ENCODE data around the gene LDLRAD4. TPM values are rescaled to one million over a fixed set of nuclear protein-coding genes. Genes with fewer than 3 reads are reported as not detected.

LDLRAD4 gene
- total RNA-seq, 1 donor from 2014 or later = 18.4 TPM

- no peaks in the 10 kb centered on the region for H3K9me3 ChIP-seq
- intact Hi-C loops (cut with DNase I) = no loop called here
- DNase-seq (no peak), ATAC-seq (no peak)
- no peak overlapping the region for H3K27ac ChIP-seq
- H3K27me3 ChIP-seq = no peaks in the 10 kb centered on the region
- no peak overlapping the region for H3K4me3 ChIP-seq
- no peaks in the 10 kb centered on the region for H3K36me3 ChIP-seq
- no peak for TF ChIP-seq CTCF (IDR thresholded peaks at IDR 0.05)
- H3K4me1 ChIP-seq = no peaks in the 10 kb centered on the region
Measured at GRCh38 chr18:13573750-13574149, 355.2 kb downstream of the LDLRAD4 start.

- Histone ChIP-seq H3K4me3 (no peak overlapping the region), H3K27ac (no peak overlapping the region), H3K36me3 (no peaks in the 10 kb centered on the region), H3K9me3 (no peaks in the 10 kb centered on the region), H3K27me3 (no peaks in the 10 kb centered on the region), H3K4me1 (no peaks in the 10 kb centered on the region)
- DNase-seq = no peak
- ATAC-seq = no peak
- TF ChIP-seq CTCF (IDR thresholded peaks at IDR 0.05) = no peak
- intact Hi-C loops (cut with DNase I) = no loop called here
Measured at GRCh38 chr18:13574355-13574754, 355.8 kb downstream of the LDLRAD4 start.

DNA sequence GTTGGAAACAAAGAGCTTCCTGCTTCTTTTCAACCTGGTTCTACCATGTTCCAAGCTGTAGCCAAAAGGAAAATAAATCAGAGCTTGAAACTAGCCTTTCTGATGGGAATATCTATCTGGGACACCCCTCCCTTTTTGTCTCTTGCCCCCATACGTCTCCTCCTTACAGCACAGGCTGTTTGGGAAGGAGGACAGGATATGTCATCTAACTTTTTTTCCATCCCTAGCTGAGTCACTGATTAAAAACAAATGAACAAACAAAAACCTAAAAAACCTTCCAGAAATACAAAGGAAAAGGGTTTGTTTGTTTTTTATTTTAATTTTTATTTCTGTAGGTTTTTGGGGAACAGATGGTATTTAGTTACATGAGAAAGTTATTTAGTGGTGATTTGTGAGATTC, 356.2 kb downstream of the LDLRAD4 start:
- Histone ChIP-seq H3K27me3 (no peaks in the 10 kb centered on the region), H3K4me3 (no peak overlapping the region), H3K4me1 (no peaks in the 10 kb centered on the region), H3K36me3 (no peaks in the 10 kb centered on the region), H3K9me3 (no peaks in the 10 kb centered on the region), H3K27ac (no peak overlapping the region)
- DNase-seq = no peak
- intact Hi-C loops (cut with DNase I) = no loop called here
- TF ChIP-seq CTCF (IDR thresholded peaks at IDR 0.05) = no peak
- no peak for ATAC-seq

GRCh38 chr18:13576598-13576997, 358.0 kb downstream of the LDLRAD4 start:
- ATAC-seq (no peak), DNase-seq (no peak)
- Histone ChIP-seq H3K4me3 (no peak overlapping the region), H3K36me3 (no peaks in the 10 kb centered on the region), H3K9me3 (no peaks in the 10 kb centered on the region), H3K27me3 (no peaks in the 10 kb centered on the region), H3K27ac (peak overlapping the region; percentile 33), H3K4me1 (no peaks in the 10 kb centered on the region)
- no peak for TF ChIP-seq CTCF (IDR thresholded peaks at IDR 0.05)
- intact Hi-C loops (cut with DNase I) = no loop called here

- peak overlapping the region; percentile 56 for H3K27ac ChIP-seq
- TF ChIP-seq CTCF (IDR thresholded peaks at IDR 0.05) = no peak
Measured at GRCh38 chr18:13577091-13577697, 358.6 kb downstream of the LDLRAD4 start.

DNA sequence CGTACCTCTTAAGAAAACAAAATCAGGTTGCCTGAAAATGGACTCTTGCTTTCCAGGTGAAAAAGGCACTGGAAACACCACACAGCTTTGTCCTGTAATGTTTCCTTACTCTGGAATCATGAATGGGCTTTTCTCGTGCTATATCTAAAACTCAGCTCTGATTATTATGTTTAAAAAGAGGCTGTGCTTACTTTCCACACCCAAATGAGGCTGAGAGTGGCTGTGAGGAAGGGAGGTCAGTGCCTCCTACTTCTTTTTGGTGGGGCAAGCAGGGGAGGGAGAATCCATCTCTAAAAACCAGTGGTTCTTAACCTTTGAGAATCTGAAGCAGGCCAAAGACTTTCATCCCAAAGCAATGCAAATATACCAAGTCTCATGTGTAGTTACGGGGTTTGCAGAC, 359.2 kb downstream of the LDLRAD4 start:
- Histone ChIP-seq H3K36me3 (no peaks in the 10 kb centered on the region), H3K9me3 (no peaks in the 10 kb centered on the region), H3K27ac (peak overlapping the region; percentile 56), H3K4me1 (no peaks in the 10 kb centered on the region), H3K4me3 (no peak overlapping the region), H3K27me3 (no peaks in the 10 kb centered on the region)
- intact Hi-C loops (cut with DNase I) = no loop called here
- ATAC-seq (no peak), DNase-seq (no peak)
- TF ChIP-seq CTCF (IDR thresholded peaks at IDR 0.05) = no peak

More at GRCh38 chr18:13577091-13577697, 358.6 kb downstream of the LDLRAD4 start:
- Histone ChIP-seq H3K4me1 (no peaks in the 10 kb centered on the region), H3K4me3 (no peak overlapping the region), H3K27me3 (no peaks in the 10 kb centered on the region), H3K36me3 (no peaks in the 10 kb centered on the region), H3K9me3 (no peaks in the 10 kb centered on the region)
- DNase-seq = no peak
- ATAC-seq = peak; percentile 82
- intact Hi-C loops (cut with DNase I) = no loop called here

Measured in upper lobe of right lung (tissue), 1 donor.